Bronchial epithelial cell (primary cell): ENCODE measurements around the gene CACNB2. TPM values are rescaled to one million over a fixed set of nuclear protein-coding genes. Genes with fewer than 3 reads are reported as not detected.

Experiments
- DNase-seq: peaks from one replicate; pipeline ENCODE4 v3.0.0-alpha.2; 2010; ENCODE audit warnings: low read depth
- FAIRE-seq: peaks from 2 replicates; lab custom pipeline; 2011; peaks lifted over from hg19 to GRCh38; lab: Jason Lieb, UNC
- H3K27me3 ChIP-seq: 2 replicates; pipeline ENCODE4 v1.5.1; 2011; ENCODE audit warnings: low read length; ENCODE audit not compliant: control insufficient read depth, insufficient read depth
- H3K36me3 ChIP-seq: 2 replicates; pipeline ENCODE4 v1.5.1; 2011; ENCODE audit warnings: low read length; ENCODE audit not compliant: control insufficient read depth, insufficient read depth
- H3K4me3 ChIP-seq: 2 replicates; pipeline ENCODE4 v1.5.1; 2011; ENCODE audit warnings: mild to moderate bottlenecking, low read depth, low read length, control low read depth
- CTCF ChIP-seq: IDR thresholded peaks from 2 replicates; pipeline ENCODE4 v1.5.1; 2011; ENCODE audit warnings: mild to moderate bottlenecking, moderate library complexity, low read length, control low read depth, inconsistent platforms; ENCODE audit not compliant: insufficient read depth, severe bottlenecking
- total RNA-seq: library from RNA; depleted of rRNA; stranded (reverse); fragments of >200 nt; gene quantifications from 2 replicates; pipeline ENCODE4 v1.2.1, GENCODE V29; 2014

Gene CACNB2
- total RNA-seq, 1 donor from 2014 or later = not detected

DNA sequence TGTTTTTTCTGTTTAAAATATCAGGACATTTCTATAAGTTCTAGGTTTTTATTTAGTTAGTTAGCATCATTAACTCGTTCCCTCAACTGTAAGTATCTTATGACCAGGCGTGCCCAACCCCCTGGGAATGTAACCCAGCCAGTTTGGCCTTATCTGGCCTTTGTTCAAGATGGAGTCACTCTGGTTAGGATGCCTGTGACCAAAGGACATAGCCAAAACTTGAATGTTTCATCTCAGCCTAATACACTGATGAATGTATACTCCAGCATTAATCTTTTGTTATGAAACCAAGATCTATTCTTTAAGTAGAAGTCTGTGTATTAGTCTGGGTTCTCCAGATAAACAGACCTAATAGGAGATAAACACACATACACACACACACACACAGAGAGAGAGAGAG is 279.7 kb downstream of the CACNB2 start:
- H3K27me3 ChIP-seq = no peaks in the 10 kb centered on the region
- no peak overlapping the region for H3K4me3 ChIP-seq
- DNase-seq = no peak
- no peak for FAIRE-seq
- TF ChIP-seq CTCF = no peak
- no peaks in the 10 kb centered on the region for H3K36me3 ChIP-seq

DNA sequence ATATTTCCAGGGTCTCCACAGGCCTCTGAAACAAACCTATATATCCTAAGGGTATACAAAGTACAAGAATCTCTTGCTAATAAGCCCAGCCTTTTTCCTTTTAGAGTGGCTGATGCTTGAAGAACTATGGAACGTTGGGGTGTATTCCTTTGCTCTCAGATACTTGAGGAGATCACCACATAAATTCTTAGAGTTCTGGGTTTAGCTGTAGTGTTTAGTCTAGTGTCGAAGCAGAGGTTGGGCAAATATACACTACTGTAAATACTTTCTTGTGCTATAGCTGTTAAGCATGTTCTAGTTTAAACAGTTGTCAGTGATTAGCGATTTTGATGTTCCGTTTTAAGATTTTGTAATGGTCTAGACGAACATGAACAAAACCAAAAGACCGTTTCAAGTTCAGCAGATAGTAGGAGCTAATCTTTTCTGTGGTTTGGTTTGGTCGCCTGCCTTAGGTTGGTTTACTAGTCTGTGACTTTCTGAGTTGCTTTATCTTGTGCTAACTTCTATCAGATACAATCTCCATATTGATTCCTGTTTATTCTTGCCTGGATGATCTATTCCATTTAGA is 281.6 kb downstream of the CACNB2 start:
- TF ChIP-seq CTCF = no peak
- Histone ChIP-seq H3K36me3 (no peaks in the 10 kb centered on the region), H3K4me3 (no peak overlapping the region), H3K27me3 (no peaks in the 10 kb centered on the region)
- no peak for DNase-seq
- no peak for FAIRE-seq

- no peak for DNase-seq
- Histone ChIP-seq H3K27me3 (no peaks in the 10 kb centered on the region), H3K4me3 (no peak overlapping the region), H3K36me3 (no peaks in the 10 kb centered on the region)
- TF ChIP-seq CTCF = no peak
- no peak for FAIRE-seq
These were observed 282.9 kb downstream of the CACNB2 start for GRCh38 chr10:18423058-18423637.

DNA sequence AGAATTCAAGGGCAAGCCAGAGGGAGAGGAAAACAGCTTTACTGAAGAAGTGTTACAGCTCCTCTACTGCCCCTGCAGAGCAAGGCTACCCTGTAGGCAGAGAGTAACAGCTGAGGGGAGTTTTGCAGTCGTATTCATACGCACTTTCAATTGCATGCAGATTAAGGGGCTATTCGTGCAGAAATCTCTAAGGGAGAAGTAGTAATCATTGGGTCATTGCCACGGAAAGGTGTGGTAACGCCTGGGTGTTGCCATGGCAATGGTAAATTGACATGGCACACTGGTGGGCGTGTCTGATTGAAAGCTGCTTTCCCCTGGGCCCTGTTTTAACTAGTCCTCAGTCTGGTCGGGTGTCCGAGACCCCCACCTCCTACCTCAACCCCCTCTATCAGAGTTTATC is 284.0 kb downstream of the CACNB2 start:
- no peaks in the 10 kb centered on the region for H3K36me3 ChIP-seq
- no peaks in the 10 kb centered on the region for H3K27me3 ChIP-seq
- no peak overlapping the region for H3K4me3 ChIP-seq
- no peak for TF ChIP-seq CTCF
- DNase-seq (no peak), FAIRE-seq (no peak)

DNA sequence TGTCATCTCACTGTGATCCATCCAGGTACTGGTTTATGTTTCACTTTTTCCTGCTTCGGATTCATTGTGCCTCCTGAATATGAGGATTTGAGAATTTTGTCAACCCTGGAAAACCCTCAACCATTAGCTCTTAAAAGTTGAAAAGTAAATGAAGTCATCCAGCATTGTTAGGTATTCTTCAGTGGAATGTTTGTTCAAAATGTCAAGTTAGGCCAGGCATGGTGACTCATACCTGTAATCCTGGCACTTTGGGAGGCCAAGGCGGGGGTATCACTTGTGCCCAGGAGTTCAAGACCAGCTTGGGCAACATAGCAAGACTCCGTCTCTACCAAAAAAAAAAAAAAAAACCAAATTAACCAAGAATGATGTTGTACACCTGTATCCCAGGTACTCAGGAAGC is 289.1 kb downstream of the CACNB2 start:
- no peaks in the 10 kb centered on the region for H3K36me3 ChIP-seq
- FAIRE-seq (no peak), DNase-seq (no peak)
- no peak overlapping the region for H3K4me3 ChIP-seq
- no peaks in the 10 kb centered on the region for H3K27me3 ChIP-seq
- no peak for TF ChIP-seq CTCF

GRCh38 chr10:18436902-18437301 is 296.7 kb downstream of the CACNB2 start:
- no peak for TF ChIP-seq CTCF
- FAIRE-seq = no peak
- H3K4me3 ChIP-seq = no peak overlapping the region
- H3K36me3 ChIP-seq = no peaks in the 10 kb centered on the region
- no peak for DNase-seq
- no peaks in the 10 kb centered on the region for H3K27me3 ChIP-seq
